GM12892 (cell line): ENCODE data around the gene C2orf68.

ENCODE experiments used
- POLR2A ChIP-seq: IDR thresholded peaks from 2 replicates; pipeline ENCODE4 v1.6.1; 2011; ENCODE audit warnings: low read depth, low read length, control low read depth
- POLR2AphosphoS5 ChIP-seq: IDR thresholded peaks from 2 replicates; pipeline ENCODE4 v1.6.1; 2011; ENCODE audit warnings: low read depth, low read length, control low read depth
- TAF1 ChIP-seq: IDR thresholded peaks from 2 replicates; pipeline ENCODE4 v1.6.1; 2011; ENCODE audit warnings: low read depth, mild to moderate bottlenecking, control low read depth, low read length, borderline replicate concordance

DNA sequence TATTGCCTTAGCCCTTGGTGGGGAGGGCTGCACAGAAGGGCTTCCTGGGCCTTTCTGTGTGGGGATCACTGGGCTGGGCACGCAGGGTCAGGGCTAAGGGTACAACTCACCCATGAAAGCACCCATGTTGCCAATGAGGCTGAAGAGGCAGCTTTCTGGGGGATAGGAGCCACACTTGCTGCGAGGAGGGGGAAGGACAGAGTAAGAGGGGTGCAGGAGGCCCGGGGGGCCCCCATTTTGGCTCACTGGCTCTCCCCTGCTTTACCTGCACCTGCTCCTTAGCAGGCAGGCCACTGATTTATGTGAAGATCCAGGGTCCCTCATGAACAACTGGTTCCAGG lies 11.7 kb downstream of the C2orf68 start:
- TF ChIP-seq POLR2AphosphoS5 (no peak), POLR2A (no peak), TAF1 (no peak)
